K562 (cell line): ENCODE data around the gene NAPB. TPM values are rescaled to one million over a fixed set of nuclear protein-coding genes. Genes with fewer than 3 reads are reported as not detected.

ENCODE experiments used
- E2F3 ChIP-seq: fragments of 250-450 bp; sonication (Bioruptor Pico); IDR thresholded peaks from 2 replicates; pipeline ENCODE4 v1.4.0; 2020; ENCODE audit warnings: mild to moderate bottlenecking
- ELF2 ChIP-seq: fragments of 250-450 bp; sonication (Bioruptor Pico); IDR thresholded peaks from 2 replicates; pipeline ENCODE4 v1.5.0; 2021; ENCODE audit warnings: mild to moderate bottlenecking
- JUND ChIP-seq, 2 experiments: IDR thresholded peaks; 2 replicates in 1 of 2; 3 replicates in 1 of 2; pipeline ENCODE4 v1.6.1; 2011; ENCODE audit warnings: borderline replicate concordance in 2 of 2, low read depth in 2 of 2, low read length in 2 of 2, improper control_type of control experiment in 1 of 2, missing biosample characterization in 1 of 2, missing genetic modification characterization in 1 of 2, missing genetic modification reagents in 1 of 2
- KAT7 ChIP-seq: sonication (generic); formaldehyde crosslinking; IDR thresholded peaks from 2 replicates; pipeline ENCODE4 v1.8.0; 2022; ENCODE audit warnings: missing genetic modification reagents, mild to moderate bottlenecking, borderline replicate concordance
- L3MBTL2 ChIP-seq: fragments of 450-650 bp; IDR thresholded peaks from 2 replicates; pipeline ENCODE4 v1.6.1; 2016; ENCODE audit warnings: mild to moderate bottlenecking, moderate library complexity
- MTA1 ChIP-seq: fragments of 450-650 bp; IDR thresholded peaks from 2 replicates; pipeline ENCODE4 v1.6.1; 2017; ENCODE audit warnings: borderline replicate concordance
- NR4A1 ChIP-seq, 2 experiments: fragments of 250-450 bp in 1 of 2; fragments of 450-650 bp in 1 of 2; sonication (Bioruptor Pico) in 1 of 2; IDR thresholded peaks; 2 replicates each; pipeline versions ENCODE4 v1.4.0 to v1.6.1; 2016 to 2020; ENCODE audit warnings: mild to moderate bottlenecking in 2 of 2, missing compliant biosample characterization in 1 of 2, missing genetic modification characterization in 1 of 2, moderate library complexity in 1 of 2
- PHF8 ChIP-seq: fragments of 200-600 bp; sonication (generic); IDR thresholded peaks from 2 replicates; pipeline ENCODE4 v1.6.1; 2012; ENCODE audit warnings: mixed run types, mild to moderate bottlenecking, inconsistent platforms, low read length, moderate library complexity, borderline replicate concordance
- RNF2 ChIP-seq: sonication (generic); IDR thresholded peaks from 2 replicates; pipeline ENCODE4 v1.6.1; 2016
- SAFB ChIP-seq: fragments of 200-400 bp; formaldehyde crosslinking; IDR thresholded peaks from 2 replicates; pipeline ENCODE4 v1.6.1; 2017; ENCODE audit warnings: low read depth, low read length, borderline replicate concordance
- SUPT5H ChIP-seq: fragments of 450-650 bp; IDR thresholded peaks from 2 replicates; pipeline ENCODE4 v1.6.1; 2016
- polyA plus RNA-seq, 8 experiments: library from polyadenylated mRNA; depleted of rRNA in 4 of 8; stranded (reverse) in 5 of 8; unstranded in 3 of 8; fragments of >200 nt; fragmentation: Nextera tagmentation in 2 of 8; fragmentation: Illumina TruSeq in 1 of 8; extraction: Ambion mirVana in 2 of 8; extraction: Trizol in 1 of 8; gene quantifications; 2 replicates each; pipeline versions ENCODE4 v1.2.1 to v1.2.3, GENCODE V29; 2011 to 2014; ENCODE audit warnings: inconsistent platforms in 1 of 8, missing spikeins in 1 of 8
- total RNA-seq, 7 experiments: library from RNA; depleted of rRNA in 6 of 7; stranded (reverse); fragments of >200 nt in 6 of 7; fragmentation: Illumina TruSeq in 2 of 7; extraction: Trizol in 2 of 7; gene quantifications; 2 replicates each; pipeline versions ENCODE4 v1.2.1 to v1.2.3, GENCODE V29; 2011 to 2021; ENCODE audit warnings: low replicate concordance in 1 of 7
- TF ChIP-seq, protein P1 (sequence below), 2 experiments: IDR thresholded peaks; 2 replicates each; pipeline ENCODE4 v1.6.1; 2011; ENCODE audit warnings: borderline replicate concordance in 1 of 2, control low read depth in 1 of 2, low read depth in 1 of 2, low read length in 1 of 2, mild to moderate bottlenecking in 1 of 2, mixed read lengths in 1 of 2, moderate library complexity in 1 of 2; ENCODE audit not compliant: insufficient read depth in 1 of 2, insufficient read length in 1 of 2, poor library complexity in 1 of 2, severe bottlenecking in 1 of 2; ENCODE audit errors: extremely low read depth in 1 of 2
- TF ChIP-seq, protein P2 (sequence below): fragments of 250-450 bp; sonication (Bioruptor Pico); IDR thresholded peaks from 2 replicates; pipeline ENCODE4 v1.8.0; 2021; ENCODE audit warnings: mild to moderate bottlenecking, moderate library complexity
- TF ChIP-seq, protein P3 (sequence below): fragments of 450-650 bp; IDR thresholded peaks from 2 replicates; pipeline ENCODE4 v1.6.1; 2016; ENCODE audit warnings: antibody characterized with exemption
- TF ChIP-seq, protein P4 (sequence below): sonication (generic); formaldehyde crosslinking; IDR thresholded peaks from 2 replicates; pipeline ENCODE4 v1.8.1; 2022; ENCODE audit warnings: missing genetic modification reagents

The NAPB gene
- total and polyA plus RNA-seq, 9 of the 15 experiments (the other 6 are each of a cell fraction or from before 2014, with no cell fraction given), result 1.4 to 7.7 (median 5.2) TPM

DNA sequence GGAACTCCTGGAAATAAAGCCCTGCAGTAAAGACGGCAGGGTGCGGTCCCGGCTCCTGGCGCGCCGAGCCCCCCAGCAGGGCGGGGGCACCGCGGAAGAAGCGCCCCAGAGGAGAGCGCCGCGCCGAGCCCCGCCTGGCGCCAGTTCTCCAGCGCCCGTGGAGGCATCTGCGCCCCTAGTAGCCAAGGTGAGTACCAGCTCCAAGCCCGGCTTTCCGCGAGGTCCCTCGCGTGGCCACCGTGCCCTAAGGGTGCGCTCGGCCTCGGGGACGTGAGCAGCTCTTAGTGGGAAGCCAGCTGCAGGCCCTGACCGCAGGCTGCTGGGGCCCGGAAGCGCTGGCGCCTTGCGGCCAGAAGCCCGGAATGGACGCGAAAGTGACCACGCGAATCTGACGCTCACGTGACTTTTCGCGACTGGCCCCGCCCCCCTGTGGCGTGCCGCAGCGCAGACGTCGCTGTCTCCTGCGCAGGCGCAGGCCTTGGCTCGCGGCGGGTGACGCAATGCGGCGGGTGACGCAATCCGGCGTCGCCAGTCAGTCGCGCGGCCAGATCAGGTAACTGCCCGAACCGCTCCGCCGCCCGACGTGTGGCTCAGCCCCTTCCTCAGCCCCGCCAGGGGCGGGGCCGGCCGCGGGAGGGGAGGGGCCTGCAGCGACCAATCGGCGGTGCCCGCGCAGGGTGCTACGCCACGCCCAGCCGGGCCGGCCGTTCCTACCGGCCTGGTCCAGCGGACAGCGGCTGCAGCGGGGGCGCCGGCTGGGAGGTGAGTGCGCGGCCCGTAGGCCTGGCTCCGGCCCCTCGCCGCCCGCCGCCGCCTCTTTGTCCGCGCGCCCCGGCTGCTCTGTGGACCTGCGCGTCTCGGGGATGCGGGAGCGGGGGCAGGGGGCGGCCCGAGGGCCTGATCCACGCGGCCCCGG, 59.6 kb downstream of the NAPB start, which contains the start of gene GZF1 (continued):
- TF ChIP-seq L3MBTL2 (peak; percentile 81), RNF2 (peak; percentile 67), JUND (IDR thresholded peaks at IDR 0.05; ENCODE audit: borderline replicate concordance, low read depth, low read length) (peak; percentile 94), JUND (tag; IDR thresholded peaks at IDR 0.05; ENCODE audit: borderline replicate concordance, low read depth, low read length) (peak; percentile 84; the same call in 1 of the 3 replicates), SAFB (peak; percentile 75), MTA1 (peak; percentile 96), SUPT5H (peak; percentile 88), E2F3 (CRISPR knock-in tag) (peak; percentile 32; the same call in 1 of the 2 replicates), KAT7 (CRISPR knock-in tag) (0 out of 2 replicates have a peak, but pooled peaks have one; percentile 20), NR4A1 (CRISPR knock-in tag; IDR thresholded peaks at IDR 0.05) (0 out of 2 replicates have a peak, but pooled peaks have one; percentile 71), NR4A1 (tag; IDR thresholded peaks at IDR 0.05) (no peak), ELF2 (CRISPR knock-in tag) (peak; percentile 67; the same call in 1 of the 2 replicates), PHF8 (peak; percentile 83)
- TF ChIP-seq, protein P1, sequence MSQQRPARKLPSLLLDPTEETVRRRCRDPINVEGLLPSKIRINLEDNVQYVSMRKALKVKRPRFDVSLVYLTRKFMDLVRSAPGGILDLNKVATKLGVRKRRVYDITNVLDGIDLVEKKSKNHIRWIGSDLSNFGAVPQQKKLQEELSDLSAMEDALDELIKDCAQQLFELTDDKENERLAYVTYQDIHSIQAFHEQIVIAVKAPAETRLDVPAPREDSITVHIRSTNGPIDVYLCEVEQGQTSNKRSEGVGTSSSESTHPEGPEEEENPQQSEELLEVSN (IDR thresholded peaks at IDR 0.05; ENCODE audit: borderline replicate concordance in 1 of 2, extremely low read depth in 1 of 2, insufficient read depth in 1 of 2, insufficient read length in 1 of 2, low read depth in 1 of 2, low read length in 1 of 2, poor library complexity in 1 of 2, severe bottlenecking in 1 of 2), result peak; percentile 51 to 71
- TF ChIP-seq, protein P2, sequence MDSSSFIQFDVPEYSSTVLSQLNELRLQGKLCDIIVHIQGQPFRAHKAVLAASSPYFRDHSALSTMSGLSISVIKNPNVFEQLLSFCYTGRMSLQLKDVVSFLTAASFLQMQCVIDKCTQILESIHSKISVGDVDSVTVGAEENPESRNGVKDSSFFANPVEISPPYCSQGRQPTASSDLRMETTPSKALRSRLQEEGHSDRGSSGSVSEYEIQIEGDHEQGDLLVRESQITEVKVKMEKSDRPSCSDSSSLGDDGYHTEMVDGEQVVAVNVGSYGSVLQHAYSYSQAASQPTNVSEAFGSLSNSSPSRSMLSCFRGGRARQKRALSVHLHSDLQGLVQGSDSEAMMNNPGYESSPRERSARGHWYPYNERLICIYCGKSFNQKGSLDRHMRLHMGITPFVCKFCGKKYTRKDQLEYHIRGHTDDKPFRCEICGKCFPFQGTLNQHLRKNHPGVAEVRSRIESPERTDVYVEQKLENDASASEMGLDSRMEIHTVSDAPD (CRISPR knock-in tag), result no peak
- TF ChIP-seq, protein P3, sequence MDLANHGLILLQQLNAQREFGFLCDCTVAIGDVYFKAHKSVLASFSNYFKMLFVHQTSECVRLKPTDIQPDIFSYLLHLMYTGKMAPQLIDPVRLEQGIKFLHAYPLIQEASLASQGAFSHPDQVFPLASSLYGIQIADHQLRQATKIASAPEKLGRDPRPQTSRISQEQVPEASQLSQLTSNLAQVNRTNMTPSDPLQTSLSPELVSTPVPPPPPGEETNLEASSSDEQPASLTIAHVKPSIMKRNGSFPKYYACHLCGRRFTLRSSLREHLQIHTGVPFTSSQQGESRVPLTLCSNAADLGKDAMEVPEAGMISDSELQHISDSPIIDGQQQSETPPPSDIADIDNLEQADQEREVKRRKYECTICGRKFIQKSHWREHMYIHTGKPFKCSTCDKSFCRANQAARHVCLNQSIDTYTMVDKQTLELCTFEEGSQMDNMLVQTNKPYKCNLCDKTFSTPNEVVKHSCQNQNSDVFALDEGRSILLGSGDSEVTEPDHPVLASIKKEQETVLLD, result peak; percentile 94
- TF ChIP-seq, protein P4, sequence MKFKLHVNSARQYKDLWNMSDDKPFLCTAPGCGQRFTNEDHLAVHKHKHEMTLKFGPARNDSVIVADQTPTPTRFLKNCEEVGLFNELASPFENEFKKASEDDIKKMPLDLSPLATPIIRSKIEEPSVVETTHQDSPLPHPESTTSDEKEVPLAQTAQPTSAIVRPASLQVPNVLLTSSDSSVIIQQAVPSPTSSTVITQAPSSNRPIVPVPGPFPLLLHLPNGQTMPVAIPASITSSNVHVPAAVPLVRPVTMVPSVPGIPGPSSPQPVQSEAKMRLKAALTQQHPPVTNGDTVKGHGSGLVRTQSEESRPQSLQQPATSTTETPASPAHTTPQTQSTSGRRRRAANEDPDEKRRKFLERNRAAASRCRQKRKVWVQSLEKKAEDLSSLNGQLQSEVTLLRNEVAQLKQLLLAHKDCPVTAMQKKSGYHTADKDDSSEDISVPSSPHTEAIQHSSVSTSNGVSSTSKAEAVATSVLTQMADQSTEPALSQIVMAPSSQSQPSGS (CRISPR knock-in tag), result peak; percentile 91; the same call in 1 of the 2 replicates
